Gastroesophageal sphincter (tissue), 4 donors: ENCODE results near the gene SHH. TPM values are rescaled to one million over a fixed set of nuclear protein-coding genes. Genes with fewer than 3 reads are reported as not detected.

Experiments used
- ATAC-seq: fragments of 150-250 bp; one replicate; pipeline ENCODE4 v1.9.1; 2016; ENCODE audit warnings: mild to moderate bottlenecking, moderate library complexity
- H3K27ac ChIP-seq, 4 donors: fragments of 200-600 bp; sonication (generic) in 3 of 4; 1 replicate in 3 of 4; 2 replicates in 1 of 4; pipeline ENCODE4 v1.5.1; 2016 to 2019
- H3K27me3 ChIP-seq: fragments of 200-600 bp; sonication (generic); one replicate; pipeline ENCODE4 v1.5.1; 2019
- H3K36me3 ChIP-seq, 2 donors: fragments of 200-600 bp; sonication (generic); one replicate each; pipeline ENCODE4 v1.5.1; 2019; ENCODE audit warnings: control low read depth in 1 of 2
- H3K4me1 ChIP-seq, 3 donors: fragments of 200-600 bp; sonication (generic); 1 replicate in 2 of 3; 2 replicates in 1 of 3; pipeline ENCODE4 v1.5.1; 2016 to 2019; ENCODE audit warnings: control low read depth in 2 of 3
- H3K4me3 ChIP-seq, 2 donors: fragments of 200-600 bp; sonication (generic); one replicate each; pipeline ENCODE4 v1.5.1; 2019; ENCODE audit warnings: mild to moderate bottlenecking in 1 of 2, moderate library complexity in 1 of 2
- H3K9me3 ChIP-seq, 3 donors: fragments of 200-600 bp; sonication (generic); one replicate each; pipeline ENCODE4 v1.5.1; 2017 to 2019; ENCODE audit warnings: control low read depth in 2 of 3
- EP300 ChIP-seq: sonication (generic); formaldehyde crosslinking; IDR thresholded peaks from one replicate; pipeline ENCODE4 v1.6.1; 2017; ENCODE audit warnings: antibody characterized with exemption, mild to moderate bottlenecking
- POLR2A ChIP-seq, 2 donors: fragments of 450-650 bp; IDR thresholded peaks; one replicate each; pipeline ENCODE4 v1.6.1; 2017; ENCODE audit warnings: antibody characterized with exemption in 2 of 2, mild to moderate bottlenecking in 2 of 2, moderate library complexity in 1 of 2
- POLR2AphosphoS5 ChIP-seq: sonication (generic); formaldehyde crosslinking; IDR thresholded peaks from one replicate; pipeline ENCODE4 v1.6.1; 2017; ENCODE audit warnings: antibody characterized with exemption
- WGBS, 2 donors: methylation state at CpG; one replicate each; pipeline ENCODE4 v1.1.5; 2018; ENCODE audit warnings: low coverage in 1 of 2; 5-methylcytosine and 5-hydroxymethylcytosine counted together
- total RNA-seq, 4 donors: library from RNA; depleted of rRNA; stranded (reverse); fragments of >200 nt; gene quantifications; one replicate each; pipeline ENCODE4 v1.1.0, GENCODE V29; 2016
- TF ChIP-seq, protein P1 (sequence below), 4 experiments: fragments of 200-600 bp in 2 of 4; fragments of 450-650 bp in 2 of 4; sonication (generic) in 1 of 4; IDR thresholded peaks; one replicate each; pipeline ENCODE4 v1.5.1; 2017 to 2019; ENCODE audit warnings: antibody characterized with exemption in 4 of 4, mild to moderate bottlenecking in 2 of 4, moderate library complexity in 2 of 4

SHH gene
- total RNA-seq, 4 donors from 2014 or later = 0.08 TPM; not detected in 3

DNA sequence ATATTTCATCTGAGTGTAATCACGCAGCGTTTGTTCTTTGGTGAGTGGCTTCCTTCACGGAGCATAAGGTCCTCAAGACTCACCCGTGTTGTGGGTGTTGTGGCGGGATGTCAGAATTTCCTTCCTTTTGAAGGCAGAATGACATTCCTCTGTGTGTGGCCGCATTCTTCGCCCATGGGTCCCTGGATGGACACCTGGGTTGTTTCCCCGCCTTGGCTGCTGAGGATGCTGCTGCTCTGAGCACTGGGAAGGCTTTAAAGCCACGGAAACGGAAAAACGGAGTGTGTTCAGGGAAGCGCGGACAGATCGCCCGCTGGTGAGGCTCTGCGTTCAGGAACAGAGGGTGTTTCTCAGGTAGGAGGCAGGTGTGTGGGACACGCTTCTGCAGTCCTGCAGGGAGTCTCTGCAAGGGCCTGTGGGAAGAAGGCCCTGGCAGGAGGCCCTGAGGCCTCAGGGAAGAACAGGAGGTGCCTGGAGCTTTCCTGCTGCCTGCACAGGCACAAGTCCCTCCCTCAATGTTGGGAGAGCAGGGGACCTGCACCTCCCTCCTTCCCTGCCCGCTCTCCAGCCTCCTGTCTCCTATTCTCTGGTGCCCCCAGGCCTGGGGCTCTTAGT is 35.7 kb upstream of the SHH start:
- Histone ChIP-seq H3K27ac (no peak overlapping the region), H3K9me3 (no peaks in the 10 kb centered on the region), H3K4me1 (no peaks in the 10 kb centered on the region), H3K36me3 (no peaks in the 10 kb centered on the region), H3K27me3 (peaks cover 64% of the 10 kb centered on the region), H3K4me3 (no peak overlapping the region)
- WGBS, 2 donors = 36 to 85% methylated on average over 4 to 6 of the region's 18 CpGs
- ATAC-seq = no peak
- no peak for TF ChIP-seq EP300
- TF ChIP-seq, protein P1, sequence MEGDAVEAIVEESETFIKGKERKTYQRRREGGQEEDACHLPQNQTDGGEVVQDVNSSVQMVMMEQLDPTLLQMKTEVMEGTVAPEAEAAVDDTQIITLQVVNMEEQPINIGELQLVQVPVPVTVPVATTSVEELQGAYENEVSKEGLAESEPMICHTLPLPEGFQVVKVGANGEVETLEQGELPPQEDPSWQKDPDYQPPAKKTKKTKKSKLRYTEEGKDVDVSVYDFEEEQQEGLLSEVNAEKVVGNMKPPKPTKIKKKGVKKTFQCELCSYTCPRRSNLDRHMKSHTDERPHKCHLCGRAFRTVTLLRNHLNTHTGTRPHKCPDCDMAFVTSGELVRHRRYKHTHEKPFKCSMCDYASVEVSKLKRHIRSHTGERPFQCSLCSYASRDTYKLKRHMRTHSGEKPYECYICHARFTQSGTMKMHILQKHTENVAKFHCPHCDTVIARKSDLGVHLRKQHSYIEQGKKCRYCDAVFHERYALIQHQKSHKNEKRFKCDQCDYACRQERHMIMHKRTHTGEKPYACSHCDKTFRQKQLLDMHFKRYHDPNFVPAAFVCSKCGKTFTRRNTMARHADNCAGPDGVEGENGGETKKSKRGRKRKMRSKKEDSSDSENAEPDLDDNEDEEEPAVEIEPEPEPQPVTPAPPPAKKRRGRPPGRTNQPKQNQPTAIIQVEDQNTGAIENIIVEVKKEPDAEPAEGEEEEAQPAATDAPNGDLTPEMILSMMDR (IDR thresholded peaks at IDR 0.05) = no peak

DNA sequence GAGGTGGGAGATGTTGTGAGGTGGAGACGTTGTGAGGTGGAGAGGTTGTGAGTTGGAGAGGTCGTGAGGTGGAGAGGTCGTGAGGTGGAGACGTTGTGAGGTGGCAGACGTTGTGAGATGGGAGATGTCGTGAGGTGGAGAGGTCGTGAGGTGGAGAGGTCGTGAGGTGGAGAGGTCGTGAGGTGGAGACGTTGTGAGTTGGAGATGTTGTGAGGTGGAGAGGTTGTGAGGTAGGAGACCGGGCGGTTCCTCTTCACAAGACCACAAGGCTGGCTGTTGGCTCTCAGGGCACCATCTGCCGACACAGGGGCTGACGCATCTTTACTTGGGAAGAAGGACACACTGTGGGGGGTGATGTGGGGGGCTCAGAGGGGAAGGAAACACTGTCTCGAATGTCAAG is 34.7 kb upstream of the SHH start:
- Histone ChIP-seq H3K4me3 (no peak overlapping the region), H3K9me3 (no peaks in the 10 kb centered on the region), H3K36me3 (no peaks in the 10 kb centered on the region), H3K4me1 (no peaks in the 10 kb centered on the region), H3K27me3 (peaks cover 63% of the 10 kb centered on the region), H3K27ac (no peak overlapping the region)
- ATAC-seq = no peak
- no peak for TF ChIP-seq EP300
- no peak for TF ChIP-seq POLR2A (IDR thresholded peaks at IDR 0.05)
- TF ChIP-seq, protein P1 (IDR thresholded peaks at IDR 0.05) = no peak
- no peak for TF ChIP-seq POLR2AphosphoS5
- WGBS, 2 donors = 69 to 73% methylated on average over 14 to 15 of the region's 15 CpGs

DNA sequence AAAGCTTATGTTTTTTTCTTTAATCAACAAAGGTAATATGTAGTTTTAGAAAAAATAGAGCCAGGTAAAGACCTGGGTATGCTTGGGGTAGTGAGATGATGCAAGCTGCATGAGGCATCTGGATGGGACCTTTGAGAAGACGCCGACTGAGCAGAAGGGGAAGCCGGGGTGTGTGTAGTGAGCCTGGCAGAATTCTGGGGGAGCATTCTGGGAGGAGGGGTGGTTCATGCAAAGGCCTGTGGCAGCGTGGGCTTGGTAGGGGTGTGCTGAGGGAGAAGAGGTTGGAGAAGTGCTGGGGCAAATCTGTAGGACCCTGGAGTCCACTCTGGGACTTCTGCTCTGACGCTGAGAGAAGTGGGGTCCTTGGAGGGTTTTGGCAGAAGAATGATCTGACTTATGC is 33.9 kb upstream of the SHH start:
- ATAC-seq = no peak
- Histone ChIP-seq H3K9me3 (no peaks in the 10 kb centered on the region), H3K27ac (no peak overlapping the region), H3K4me1 (no peaks in the 10 kb centered on the region), H3K4me3 (no peak overlapping the region), H3K27me3 (peaks cover 69% of the 10 kb centered on the region), H3K36me3 (no peaks in the 10 kb centered on the region)
- 78% methylated on average over 5 of the region's 5 CpGs; no CpG with 5 or more reads in 1 of the 2 donors for WGBS, 2 donors
- no peak for TF ChIP-seq POLR2AphosphoS5
- TF ChIP-seq, protein P1 (IDR thresholded peaks at IDR 0.05) = no peak
- no peak for TF ChIP-seq POLR2A (IDR thresholded peaks at IDR 0.05)
- TF ChIP-seq EP300 = no peak

DNA sequence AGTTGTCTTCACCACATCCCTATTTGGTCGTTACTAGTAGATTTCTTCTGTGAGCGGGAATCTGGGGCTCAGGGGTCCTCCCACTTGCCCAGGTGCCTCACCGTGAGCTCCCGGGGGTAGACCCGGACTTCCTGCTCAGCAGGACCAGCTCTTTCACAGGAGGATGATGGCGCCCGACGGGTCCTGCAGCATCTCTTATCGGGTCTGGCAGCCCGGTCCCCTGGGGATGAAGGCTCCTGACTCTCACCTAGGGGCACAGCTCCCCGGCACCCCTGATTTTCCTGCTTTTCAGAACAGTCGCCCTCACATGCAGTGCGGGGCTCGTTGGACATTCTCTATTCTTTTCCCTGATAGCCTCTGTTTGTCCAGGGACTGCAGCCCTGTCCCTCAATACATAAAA is 33.0 kb upstream of the SHH start:
- TF ChIP-seq POLR2A (IDR thresholded peaks at IDR 0.05) = no peak
- TF ChIP-seq, protein P1 (IDR thresholded peaks at IDR 0.05) = no peak
- TF ChIP-seq EP300 = no peak
- TF ChIP-seq POLR2AphosphoS5 = no peak
- no peak overlapping the region for H3K4me3 ChIP-seq

DNA sequence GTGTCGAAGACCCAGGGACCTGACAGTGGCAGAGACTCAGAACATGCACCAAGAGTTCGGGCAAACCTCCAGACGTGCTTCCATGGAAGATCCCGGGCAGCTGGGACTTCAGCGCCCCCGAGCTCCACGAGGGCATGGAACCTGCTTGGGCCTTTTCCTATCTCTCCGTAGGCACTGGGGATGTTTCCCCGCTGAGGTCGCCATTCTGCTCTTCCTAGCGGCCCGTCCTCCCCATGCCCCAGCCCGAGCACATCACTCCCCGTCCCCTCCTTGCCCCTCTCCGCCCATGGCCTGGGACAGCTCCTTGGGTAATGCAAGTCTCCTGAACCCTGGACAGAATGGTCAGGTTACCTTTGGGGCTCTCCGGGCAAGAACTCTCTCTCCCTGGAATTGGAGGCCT is 32.3 kb upstream of the SHH start:
- no peak overlapping the region for H3K27ac ChIP-seq
- TF ChIP-seq, protein P1 (IDR thresholded peaks at IDR 0.05) = no peak
- no peak for TF ChIP-seq EP300
- no peak for TF ChIP-seq POLR2AphosphoS5
- no peak for TF ChIP-seq POLR2A (IDR thresholded peaks at IDR 0.05)
- H3K36me3 ChIP-seq = no peaks in the 10 kb centered on the region
- no peak for ATAC-seq
- H3K9me3 ChIP-seq = no peaks in the 10 kb centered on the region
- 85% methylated on average over 14 of the region's 16 CpGs; no CpG with 5 or more reads in 1 of the 2 donors for WGBS, 2 donors
- H3K27me3 ChIP-seq = peaks cover 69% of the 10 kb centered on the region
- no peak overlapping the region for H3K4me3 ChIP-seq
- H3K4me1 ChIP-seq = no peaks in the 10 kb centered on the region

More for the DNA sequence above, 33.0 kb upstream of the SHH start:
- Histone ChIP-seq H3K36me3 (no peaks in the 10 kb centered on the region), H3K27me3 (peaks cover 76% of the 10 kb centered on the region), H3K27ac (no peak overlapping the region), H3K4me1 (no peaks in the 10 kb centered on the region), H3K9me3 (no peaks in the 10 kb centered on the region)
- no peak for ATAC-seq
- WGBS, 2 donors = 85 to 86% methylated on average over 3 to 4 of the region's 14 CpGs
